Measurements from ENCODE around the gene AKAP4. TPM values are rescaled to one million over a fixed set of nuclear protein-coding genes. Genes with fewer than 3 reads are reported as not detected.

AKAP4 gene
- total RNA-seq, 1 donor from 2014 or later, result not detected

- Histone ChIP-seq H3K4me1 (no peaks in the 10 kb centered on the region), H2AFZ (replicated peaks) (no peak overlapping the region), H4K20me1 (ENCODE audit: low read depth) (no peaks in the 10 kb centered on the region), H3K9ac (no peak overlapping the region), H3K4me3 (no peak overlapping the region), H3K9me3 (ENCODE audit: low read depth) (no peaks in the 10 kb centered on the region), H3F3A (ENCODE audit: low read depth) (no peaks in the 10 kb centered on the region), H3K27ac (no peak overlapping the region), H3K79me2 (ENCODE audit: low read depth) (no peaks in the 10 kb centered on the region), H3K27me3 (no peaks in the 10 kb centered on the region), H3K36me3 (no peaks in the 10 kb centered on the region), H3K4me2 (no peak overlapping the region)
- no peaks in the 10 kb centered on the region for H3K36me3 Mint-ChIP-seq
- H3K9me3 Mint-ChIP-seq, result peaks cover 6% of the 10 kb centered on the region
- H3K4me3 Mint-ChIP-seq, result no peak overlapping the region
- H3K27ac Mint-ChIP-seq, result no peak overlapping the region
- H3K27me3 Mint-ChIP-seq (ENCODE audit: insufficient read depth, low read depth), result no peaks in the 10 kb centered on the region
- no peak for TF ChIP-seq EZH2phosphoT487 (IDR thresholded peaks at IDR 0.05)
- no peak for TF ChIP-seq EZH2 (IDR thresholded peaks at IDR 0.05)
- TF ChIP-seq CTCF (IDR thresholded peaks at IDR 0.05), result no peak
- H3K4me1 Mint-ChIP-seq, result no peaks in the 10 kb centered on the region
- no peak for DNase-seq (ENCODE audit: low spot score)
Measured at GRCh38 chrX:50161127-50161526, 39.7 kb downstream of the AKAP4 start.

- Histone ChIP-seq H3K27ac (no peak overlapping the region), H3K79me2 (ENCODE audit: low read depth) (no peaks in the 10 kb centered on the region), H3K9me3 (ENCODE audit: low read depth) (no peaks in the 10 kb centered on the region), H3K4me3 (no peak overlapping the region), H3K27me3 (no peaks in the 10 kb centered on the region), H3K4me2 (no peak overlapping the region), H3K36me3 (no peaks in the 10 kb centered on the region), H4K20me1 (ENCODE audit: low read depth) (no peaks in the 10 kb centered on the region), H3K4me1 (no peaks in the 10 kb centered on the region), H3K9ac (no peak overlapping the region), H2AFZ (replicated peaks) (no peak overlapping the region), H3F3A (ENCODE audit: low read depth) (no peaks in the 10 kb centered on the region)
- H3K9me3 Mint-ChIP-seq, result peaks cover 6% of the 10 kb centered on the region
- DNase-seq (ENCODE audit: low spot score), result no peak
- H3K36me3 Mint-ChIP-seq, result no peaks in the 10 kb centered on the region
- H3K27ac Mint-ChIP-seq, result no peak overlapping the region
- H3K27me3 Mint-ChIP-seq (ENCODE audit: insufficient read depth, low read depth), result no peaks in the 10 kb centered on the region
- H3K4me3 Mint-ChIP-seq, result no peak overlapping the region
- TF ChIP-seq EZH2phosphoT487 (IDR thresholded peaks at IDR 0.05), result no peak
- TF ChIP-seq CTCF (IDR thresholded peaks at IDR 0.05), result no peak
- no peak for TF ChIP-seq EZH2 (IDR thresholded peaks at IDR 0.05)
- no peaks in the 10 kb centered on the region for H3K4me1 Mint-ChIP-seq
Measured at GRCh38 chrX:50158593-50158992, 42.2 kb downstream of the AKAP4 start.

- no peaks in the 10 kb centered on the region for H4K20me1 ChIP-seq (ENCODE audit: low read depth)
- DNase-seq (ENCODE audit: low spot score), result no peak
- H3K27me3 ChIP-seq, result no peaks in the 10 kb centered on the region
- no peaks in the 10 kb centered on the region for H3K27me3 Mint-ChIP-seq (ENCODE audit: insufficient read depth, low read depth)
- no peaks in the 10 kb centered on the region for H3K36me3 Mint-ChIP-seq
- H3K4me3 ChIP-seq, result no peak overlapping the region
- no peaks in the 10 kb centered on the region for H3K4me1 ChIP-seq
- no peak overlapping the region for H3K9ac ChIP-seq
- H3K4me3 Mint-ChIP-seq, result no peak overlapping the region
- H3K36me3 ChIP-seq, result no peaks in the 10 kb centered on the region
- TF ChIP-seq EZH2phosphoT487 (IDR thresholded peaks at IDR 0.05) (no peak), CTCF (IDR thresholded peaks at IDR 0.05) (no peak)
- no peak overlapping the region for H3K27ac ChIP-seq
- no peaks in the 10 kb centered on the region for H3K9me3 ChIP-seq (ENCODE audit: low read depth)
- H3K4me2 ChIP-seq, result no peak overlapping the region
- no peak overlapping the region for H2AFZ ChIP-seq (replicated peaks)
- no peaks in the 10 kb centered on the region for H3K4me1 Mint-ChIP-seq
- peaks cover 6% of the 10 kb centered on the region for H3K9me3 Mint-ChIP-seq
- H3F3A ChIP-seq (ENCODE audit: low read depth), result no peaks in the 10 kb centered on the region
- H3K79me2 ChIP-seq (ENCODE audit: low read depth), result no peaks in the 10 kb centered on the region
- no peak overlapping the region for H3K27ac Mint-ChIP-seq
Measured at GRCh38 chrX:50157545-50158135, 43.2 kb downstream of the AKAP4 start.

All from neural progenitor cell (in vitro differentiated cells).